BE2C (cell line): ENCODE measurements around the gene CCDC71L.

Source experiments
- DNase-seq: peaks from one replicate; pipeline ENCODE4 v3.0.0-alpha.2; 2020
- H3K27me3 ChIP-seq: fragments of 250-450 bp; sonication (Bioruptor Pico); 2 replicates; pipeline ENCODE4 v1.5.1; 2020; ENCODE audit warnings: mild to moderate bottlenecking
- H3K36me3 ChIP-seq: fragments of 250-450 bp; sonication (Bioruptor Pico); 2 replicates; pipeline ENCODE4 v1.5.1; 2020; ENCODE audit warnings: mild to moderate bottlenecking
- H3K4me1 ChIP-seq: fragments of 250-450 bp; sonication (Bioruptor Pico); 2 replicates; pipeline ENCODE4 v1.5.1; 2020
- H3K4me3 ChIP-seq: 2 replicates; pipeline ENCODE4 v1.5.1; 2011; ENCODE audit warnings: low read depth, low read length
- H3K9me3 ChIP-seq: fragments of 250-450 bp; sonication (Bioruptor Pico); 2 replicates; pipeline ENCODE4 v1.5.1; 2020
- CTCF ChIP-seq: IDR thresholded peaks from 2 replicates; pipeline ENCODE4 v1.5.1; 2012; ENCODE audit warnings: mild to moderate bottlenecking, low read depth, low read length

Gene CCDC71L

GRCh38 chr7:106621393-106622132, 39.4 kb downstream of the CCDC71L start:
- H3K4me3 ChIP-seq: no peak overlapping the region
- H3K9me3 ChIP-seq: no peaks in the 10 kb centered on the region
- no peaks in the 10 kb centered on the region for H3K36me3 ChIP-seq
- no peak for TF ChIP-seq CTCF
- H3K27me3 ChIP-seq: no peaks in the 10 kb centered on the region
- H3K4me1 ChIP-seq: no peaks in the 10 kb centered on the region
- DNase-seq: no peak

- no peak for DNase-seq
- H3K27me3 ChIP-seq: no peaks in the 10 kb centered on the region
- no peaks in the 10 kb centered on the region for H3K9me3 ChIP-seq
- no peaks in the 10 kb centered on the region for H3K36me3 ChIP-seq
- no peak overlapping the region for H3K4me3 ChIP-seq
- no peak for TF ChIP-seq CTCF
- H3K4me1 ChIP-seq: no peaks in the 10 kb centered on the region
These were observed 40.3 kb downstream of the CCDC71L start for GRCh38 chr7:106620676-106621075.

GRCh38 chr7:106620034-106620433, 40.9 kb downstream of the CCDC71L start:
- TF ChIP-seq CTCF: no peak
- DNase-seq: no peak
- Histone ChIP-seq H3K4me3 (no peak overlapping the region), H3K4me1 (no peaks in the 10 kb centered on the region), H3K27me3 (no peaks in the 10 kb centered on the region), H3K9me3 (no peaks in the 10 kb centered on the region), H3K36me3 (no peaks in the 10 kb centered on the region)

GRCh38 chr7:106619213-106619612, 41.7 kb downstream of the CCDC71L start:
- H3K4me3 ChIP-seq: no peak overlapping the region
- no peak for TF ChIP-seq CTCF
- H3K4me1 ChIP-seq: no peaks in the 10 kb centered on the region
- no peaks in the 10 kb centered on the region for H3K9me3 ChIP-seq
- no peaks in the 10 kb centered on the region for H3K36me3 ChIP-seq
- H3K27me3 ChIP-seq: no peaks in the 10 kb centered on the region
- no peak for DNase-seq

- Histone ChIP-seq H3K36me3 (no peaks in the 10 kb centered on the region), H3K9me3 (no peaks in the 10 kb centered on the region), H3K27me3 (no peaks in the 10 kb centered on the region), H3K4me1 (peaks cover 4% of the 10 kb centered on the region; the same call in 1 of the 2 replicates), H3K4me3 (no peak overlapping the region)
- no peak for DNase-seq
- no peak for TF ChIP-seq CTCF
These were observed 42.5 kb downstream of the CCDC71L start for GRCh38 chr7:106618480-106618879.

GRCh38 chr7:106617860-106618259, 43.1 kb downstream of the CCDC71L start:
- Histone ChIP-seq H3K36me3 (no peaks in the 10 kb centered on the region), H3K4me3 (no peak overlapping the region), H3K9me3 (no peaks in the 10 kb centered on the region), H3K27me3 (no peaks in the 10 kb centered on the region), H3K4me1 (peaks cover 4% of the 10 kb centered on the region; the same call in 1 of the 2 replicates)
- TF ChIP-seq CTCF: no peak
- DNase-seq: no peak
